IMR-90 (cell line): ENCODE data around the gene ANKRD26. TPM values are rescaled to one million over a fixed set of nuclear protein-coding genes. Genes with fewer than 3 reads are reported as not detected.

Experiments used
- ATAC-seq: fragments of 200-7000 bp; cut with Tn5 transposase; 2 replicates; pipeline ENCODE4 v1.9.1; 2020; ENCODE audit warnings: low read depth, mild to moderate bottlenecking, moderate library complexity
- BruUV-seq: library from RNA; stranded (reverse); fragments of 400-500 nt; replicated peaks from 2 replicates; lab custom pipeline; 2021; lab: Mats Ljungman, UMichigan
- CTCF ChIA-PET: fragments of 300-600 bp; formaldehyde crosslinking; extraction: SDS; loops from one replicate; lab custom pipeline; 2021; ENCODE audit warnings: antibody characterized with exemption; lab: Yijun Ruan, JAX
- POLR2A ChIA-PET: fragments of 300-600 bp; sonication (Branson Sonifier 250); formaldehyde crosslinking; loops from one replicate; lab custom pipeline; 2022; ENCODE audit warnings: antibody characterized with exemption; ENCODE audit not compliant: unreplicated experiment; lab: Charles Lee
- DNase-seq: peaks from one replicate; pipeline ENCODE4 v3.0.0; 2013
- H2AFZ ChIP-seq: replicated peaks from 2 replicates; pipeline ENCODE3; 2013; ENCODE audit warnings: low read length, mild to moderate bottlenecking; ENCODE audit not compliant: poor library complexity
- H2AK5ac ChIP-seq: 2 replicates; pipeline ENCODE4 v1.6.1; 2013; ENCODE audit warnings: low read depth, low read length, inconsistent platforms
- H2AK9ac ChIP-seq: replicated peaks from 2 replicates; pipeline ENCODE3; 2013; ENCODE audit warnings: mild to moderate bottlenecking, low read depth, low read length, moderate library complexity; ENCODE audit not compliant: poor library complexity
- H2BK120ac ChIP-seq: 2 replicates; pipeline ENCODE4 v1.6.1; 2013; ENCODE audit warnings: low read depth, low read length, inconsistent platforms
- H2BK15ac ChIP-seq: 3 replicates; pipeline ENCODE4 v1.6.1; 2013; ENCODE audit warnings: low read depth, low read length, inconsistent platforms
- H2BK20ac ChIP-seq: 2 replicates; pipeline ENCODE4 v1.6.1; 2013; ENCODE audit warnings: low read depth, mild to moderate bottlenecking, inconsistent platforms, low read length, moderate library complexity
- H2BK5ac ChIP-seq: 2 replicates; pipeline ENCODE4 v1.6.1; 2013; ENCODE audit warnings: mild to moderate bottlenecking, low read depth, low read length, inconsistent platforms; ENCODE audit not compliant: poor library complexity, severe bottlenecking
- H3K14ac ChIP-seq: replicated peaks from 2 replicates; pipeline ENCODE4 v1.6.1; 2013; ENCODE audit warnings: low read depth, low read length, inconsistent platforms
- H3K18ac ChIP-seq: 2 replicates; pipeline ENCODE4 v1.6.1; 2013; ENCODE audit warnings: low read depth, low read length, control low read depth
- H3K23ac ChIP-seq: 2 replicates; pipeline ENCODE4 v1.6.1; 2013; ENCODE audit warnings: low read depth, low read length, inconsistent platforms
- H3K27ac ChIP-seq: 2 replicates; pipeline ENCODE4 v1.5.1; 2013; ENCODE audit warnings: mild to moderate bottlenecking, control low read depth, low read length; ENCODE audit not compliant: insufficient read depth
- H3K27me3 ChIP-seq: 2 replicates; pipeline ENCODE4 v1.6.1; 2013; ENCODE audit warnings: low read length; ENCODE audit not compliant: control insufficient read depth, insufficient read depth
- H3K36me3 ChIP-seq: 2 replicates; pipeline ENCODE4 v1.6.1; 2013; ENCODE audit warnings: low read length, mixed read lengths; ENCODE audit not compliant: control insufficient read depth, insufficient read depth
- H3K4ac ChIP-seq: 2 replicates; pipeline ENCODE4 v1.6.1; 2013; ENCODE audit warnings: low read depth, low read length, inconsistent platforms
- H3K4me1 ChIP-seq: 2 replicates; pipeline ENCODE4 v1.6.1; 2013; ENCODE audit warnings: low read length, mixed read lengths; ENCODE audit not compliant: control insufficient read depth, insufficient read depth
- H3K4me2 ChIP-seq: 2 replicates; pipeline ENCODE4 v1.6.1; 2013; ENCODE audit warnings: low read depth, mild to moderate bottlenecking, control low read depth, low read length, moderate library complexity
- H3K4me3 ChIP-seq: 2 replicates; pipeline ENCODE4 v1.5.1; 2013; ENCODE audit warnings: low read depth, mild to moderate bottlenecking, control low read depth, low read length, moderate library complexity; ENCODE audit not compliant: insufficient read depth
- H3K56ac ChIP-seq: 2 replicates; pipeline ENCODE4 v1.6.1; 2013; ENCODE audit warnings: low read length, inconsistent platforms; ENCODE audit not compliant: insufficient read depth; ENCODE audit errors: extremely low read depth
- H3K79me1 ChIP-seq, 2 experiments: 2 replicates each; pipeline ENCODE4 v1.6.1; 2013; ENCODE audit warnings: low read length in 2 of 2, inconsistent platforms in 1 of 2, low read depth in 1 of 2
- H3K9ac ChIP-seq: 2 replicates; pipeline ENCODE4 v1.6.1; 2013; ENCODE audit warnings: low read depth, low read length, control low read depth
- H3K9me1 ChIP-seq: 2 replicates; pipeline ENCODE4 v1.6.1; 2013; ENCODE audit warnings: low read length, inconsistent platforms; ENCODE audit not compliant: insufficient read depth
- H3K9me3 ChIP-seq: 2 replicates; pipeline ENCODE4 v1.6.1; 2013; ENCODE audit warnings: low read length; ENCODE audit not compliant: control insufficient read depth, insufficient read depth
- H4K20me1 ChIP-seq: 2 replicates; pipeline ENCODE4 v1.6.1; 2013; ENCODE audit warnings: low read length, inconsistent platforms; ENCODE audit not compliant: insufficient read depth
- H4K5ac ChIP-seq: 2 replicates; pipeline ENCODE4 v1.6.1; 2013; ENCODE audit warnings: mild to moderate bottlenecking, low read depth, low read length, control low read depth
- H4K8ac ChIP-seq, 2 experiments: 2 replicates each; pipeline ENCODE4 v1.6.1; 2013; ENCODE audit warnings: low read depth in 2 of 2, low read length in 2 of 2, control low read depth in 1 of 2, inconsistent platforms in 1 of 2
- H4K91ac ChIP-seq: 2 replicates; pipeline ENCODE4 v1.6.1; 2013; ENCODE audit warnings: low read depth, low read length, inconsistent platforms; ENCODE audit not compliant: insufficient read depth
- MAFK ChIP-seq: IDR thresholded peaks from 2 replicates; pipeline ENCODE4 v1.6.1; 2012; ENCODE audit warnings: low read depth, low read length, improper control_type of control experiment
- NFE2L2 ChIP-seq: fragments of 150-350 bp; IDR thresholded peaks from 2 replicates; pipeline ENCODE4 v1.6.1; 2016; ENCODE audit warnings: low read depth, mild to moderate bottlenecking, low read length
- WGBS, 2 experiments: methylation state at CpG; one replicate each; pipeline versions ENCODE4 v1.1.5 to v1.1.7; 2013; ENCODE audit warnings: missing lambda C conversion rate in 2 of 2; ENCODE audit not compliant: insufficient read length in 1 of 2; ENCODE audit errors: extremely low coverage in 2 of 2; 5-methylcytosine and 5-hydroxymethylcytosine counted together
- dilution Hi-C: fragments of 300-500 bp; cut with HindIII; formaldehyde crosslinking; loops from one replicate; pipeline ENCODE4 v1.14.3; 2018; ENCODE audit warnings: low sequenced_read_pairs; ENCODE audit not compliant: unreplicated experiment
- in situ Hi-C: fragments of 300-500 bp; cut with MboI; formaldehyde crosslinking; loops from 3 replicates; pipeline ENCODE4 v1.14.3; 2019; ENCODE audit warnings: low sequenced_read_pairs, inconsistent platforms, mixed read lengths
- intact Hi-C: fragments of 100-400 bp; cut with micrococcal nuclease; formaldehyde crosslinking; loops from 2 replicates; pipeline ENCODE4 v1.10.0; 2022
- polyA plus RNA-seq, 3 experiments: library from polyadenylated mRNA; depleted of rRNA; stranded (reverse); fragments of >200 nt; gene quantifications; 2 replicates each; pipeline ENCODE4 v1.2.3, GENCODE V29; 2012; ENCODE audit warnings: low replicate concordance in 1 of 3
- total RNA-seq: library from RNA; depleted of rRNA; stranded (reverse); fragments of >200 nt; gene quantifications from 2 replicates; pipeline ENCODE4 v1.2.3, GENCODE V29; 2012

ANKRD26 gene
- total and polyA plus RNA-seq, 2 of the 4 experiments (the other 2 are of a cell fraction), result 1.3 to 4.8 TPM

DNA sequence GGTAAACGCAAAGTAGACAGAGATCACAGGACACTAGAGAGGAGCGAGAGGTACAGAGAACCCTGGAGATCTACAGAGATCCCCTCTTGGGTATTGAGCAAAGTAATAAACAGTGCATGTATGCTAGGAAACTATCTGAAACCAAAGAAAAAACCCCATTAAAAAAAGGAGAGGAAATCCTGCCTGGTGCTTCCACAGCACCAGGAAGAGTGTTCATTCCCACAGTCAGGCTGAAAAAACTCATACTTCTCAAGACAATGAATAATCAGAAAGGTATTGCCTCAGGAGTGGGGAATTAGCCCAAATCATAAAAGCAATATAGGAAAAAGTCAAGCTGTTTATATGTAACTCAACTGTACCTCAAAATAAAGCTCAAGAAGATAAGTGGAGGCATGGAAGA is 59.1 kb downstream of the ANKRD26 start:
- Histone ChIP-seq H4K8ac (no peak overlapping the region), H3K9me1 (0 out of 2 replicates have a peak, but pooled peaks cover 3% of the 10 kb centered on the region), H3K14ac (no peak overlapping the region), H3K79me1 (no peaks in the 10 kb centered on the region), H2AFZ (no peak overlapping the region), H3K9me3 (no peaks in the 10 kb centered on the region), H2BK120ac (no peak overlapping the region), H3K18ac (no peak overlapping the region), H4K20me1 (no peaks in the 10 kb centered on the region), H3K4me1 (peaks cover 6% of the 10 kb centered on the region; the same call in 1 of the 2 replicates), H3K4me3 (no peak overlapping the region), H2AK9ac (no peak overlapping the region), H3K4me2 (no peak overlapping the region), H3K9ac (no peak overlapping the region), H2BK15ac (no peak overlapping the region), H3K23ac (no peak overlapping the region), H2BK20ac (no peak overlapping the region), H3K27ac (no peak overlapping the region), H3K27me3 (no peaks in the 10 kb centered on the region), H3K56ac (no peak overlapping the region), H3K4ac (no peak overlapping the region), H3K36me3 (peaks cover 12% of the 10 kb centered on the region), H4K5ac (no peak overlapping the region), H2AK5ac (no peak overlapping the region), H2BK5ac (no peak overlapping the region), H4K91ac (no peak overlapping the region)
- no TSS peak for BruUV-seq
- no peak for TF ChIP-seq NFE2L2
- no peak for TF ChIP-seq MAFK
- ATAC-seq, result no peak
- CTCF ChIA-PET, result interaction anchor here (0.5 to 0.6 kb wide), 2 partner anchors 17 to 183 kb away, joined by 4 to 5 read pairs; no protein-coding TSS in a partner anchor
- in situ Hi-C loops (no loop called here), dilution Hi-C loops (no loop called here), intact Hi-C loops (no loop called here)
- peak; percentile 32 for DNase-seq
- POLR2A ChIA-PET, result no interaction called here
- no CpG with 5 or more reads among the region's 2 CpGs for WGBS, 2 experiments
